ENCODE results near the gene LILRB1.
"Not testable (repeated sequence)": the region's sequence is repeated elsewhere in the genome, so short reads cannot be mapped to it uniquely, and the experiment has no call there.

GRCh38 chr19:54595680-54596436 lies 34.4 kb upstream of the LILRB1 start:
- not testable (repeated sequence) for TF ChIP-seq CTCF, POLR2AphosphoS5 (IDR thresholded peaks at IDR 0.05)

All from prostate gland (tissue), 2 donors.